ENCODE measurements around the gene CORO7.

The CORO7 gene

DNA sequence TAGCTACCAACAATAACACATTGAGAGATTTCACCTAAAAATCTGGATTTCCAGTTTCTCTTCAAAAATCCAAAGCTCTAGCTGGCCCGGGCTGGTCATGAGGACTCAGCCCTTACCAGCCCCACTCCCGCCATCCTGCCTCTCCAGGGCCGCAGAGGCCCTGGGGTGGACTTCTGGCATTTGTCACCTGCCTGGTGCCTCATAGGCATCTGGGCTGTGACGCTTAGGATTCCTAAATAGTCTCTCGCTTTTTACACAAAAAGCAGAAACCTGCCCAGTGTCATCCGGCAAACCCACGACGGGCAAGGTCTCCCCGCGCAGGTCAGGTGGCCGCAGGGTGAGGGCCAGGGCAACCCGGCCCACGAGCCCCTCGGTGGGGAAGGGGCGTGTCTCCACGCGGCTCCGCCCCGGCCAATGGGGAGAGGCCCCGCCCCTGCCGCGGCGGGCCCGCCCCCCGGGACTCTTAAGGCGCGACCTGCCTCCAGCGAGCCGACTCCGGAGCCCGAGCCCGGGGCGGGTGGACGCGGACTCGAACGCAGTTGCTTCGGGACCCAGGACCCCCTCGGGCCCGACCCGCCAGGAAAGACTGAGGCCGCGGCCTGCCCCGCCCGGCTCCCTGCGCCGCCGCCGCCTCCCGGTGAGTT is 44.9 kb downstream of the CORO7 start, which contains the start of gene VASN:
Gene VASN, plus strand, starts transcription at position 492 of the 644 bp plus-strand sequence. CDS start 9,030 bp downstream, outside the sequence.
- DNase-seq (ENCODE audit: low spot score) = peak; percentile 97

DNA sequence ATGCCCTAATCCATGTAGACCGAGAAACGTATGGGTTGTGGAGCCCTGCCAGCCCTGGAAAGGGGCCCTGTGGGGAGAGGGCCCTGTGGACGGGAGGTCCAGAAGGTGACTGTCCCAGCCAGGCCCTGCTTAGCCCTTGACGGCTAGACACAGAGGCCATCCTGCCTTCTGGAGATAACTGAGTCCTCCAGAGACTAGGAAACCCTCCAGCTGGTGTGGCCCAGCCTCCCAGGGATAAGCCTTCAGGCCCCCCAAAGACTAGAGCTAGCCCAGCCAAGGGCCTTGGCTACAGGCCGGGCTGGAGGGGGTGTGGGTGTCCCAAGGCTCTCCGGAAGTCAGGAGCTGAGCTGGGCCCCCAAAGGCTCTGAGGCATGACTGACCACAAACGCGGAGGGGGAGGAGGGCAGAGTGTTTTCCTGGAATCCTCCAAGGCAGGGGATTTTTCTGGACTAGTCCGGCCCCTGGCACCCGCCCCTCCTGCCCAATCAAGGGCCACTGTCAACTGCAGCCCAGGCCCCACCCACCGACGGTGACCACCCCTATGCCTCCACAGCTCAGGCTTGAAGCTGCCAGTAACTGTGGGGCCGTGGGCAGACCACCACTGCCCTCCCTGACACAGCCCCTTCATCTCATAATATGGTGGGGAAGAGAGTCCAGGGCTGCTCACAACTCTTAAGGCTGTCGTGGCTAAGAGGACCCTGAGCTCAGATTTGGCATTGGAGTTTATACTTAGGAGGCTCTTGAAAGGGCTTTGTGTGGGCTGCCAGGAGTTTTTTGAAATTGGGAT is 45.6 kb downstream of the CORO7 start:
- no peak for DNase-seq (ENCODE audit: low spot score)

DNA sequence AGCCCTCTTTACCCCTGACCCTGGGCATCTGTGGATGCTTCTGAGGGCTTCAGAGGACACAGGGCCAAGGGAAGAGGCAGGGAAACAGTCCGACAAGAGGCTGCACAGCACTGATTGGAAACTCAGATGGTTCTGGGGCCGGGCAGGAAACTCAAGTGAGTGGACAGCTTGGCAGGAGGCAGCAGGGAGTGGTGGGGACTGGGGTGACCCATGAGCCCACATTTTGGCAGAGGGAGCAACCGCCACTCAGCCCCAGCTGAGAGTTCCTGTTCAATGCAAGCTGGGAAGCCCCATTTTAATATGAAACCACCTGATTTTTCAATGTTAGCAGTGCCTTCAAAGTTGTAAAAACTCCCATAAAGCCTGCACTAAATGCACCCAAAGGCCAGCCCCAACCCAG is 46.2 kb downstream of the CORO7 start:
- no peak for DNase-seq (ENCODE audit: low spot score)

DNA sequence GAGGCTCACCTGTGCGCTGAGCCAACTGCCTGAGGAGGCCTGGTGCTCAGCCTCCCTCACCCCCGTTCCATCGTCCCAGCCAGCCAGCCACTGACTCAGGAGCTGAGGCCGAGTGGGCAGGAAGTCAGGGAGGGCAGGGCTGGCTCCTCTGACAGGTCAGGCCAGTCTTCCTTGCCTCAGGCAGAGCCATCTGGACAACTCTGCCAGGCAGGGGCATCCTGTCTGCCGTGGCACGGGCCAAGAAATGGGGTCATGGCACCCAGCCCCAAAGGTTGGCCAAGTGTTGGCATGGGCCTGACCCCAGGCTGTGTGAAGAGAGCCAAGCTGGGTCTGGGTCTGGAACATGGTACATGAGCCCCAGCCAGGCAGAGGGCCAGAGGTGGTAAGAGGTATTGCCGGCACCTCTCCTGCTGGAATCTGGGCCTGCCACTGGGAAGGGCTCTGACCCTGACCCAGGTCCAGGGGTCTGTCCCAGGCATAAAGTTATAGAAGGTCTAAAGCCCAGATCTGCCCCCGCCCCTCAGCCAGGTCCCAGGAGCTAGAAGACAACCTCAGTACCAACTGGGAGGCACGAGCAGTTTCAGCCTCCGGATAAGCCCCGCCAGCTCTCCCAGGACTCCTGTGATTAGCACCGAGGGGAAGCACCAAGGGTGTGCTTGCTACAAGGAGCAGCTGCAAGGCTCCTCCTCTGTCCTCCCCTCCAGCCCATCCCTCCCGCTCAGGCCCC is 47.2 kb downstream of the CORO7 start:
- no peak for DNase-seq (ENCODE audit: low spot score)

DNA sequence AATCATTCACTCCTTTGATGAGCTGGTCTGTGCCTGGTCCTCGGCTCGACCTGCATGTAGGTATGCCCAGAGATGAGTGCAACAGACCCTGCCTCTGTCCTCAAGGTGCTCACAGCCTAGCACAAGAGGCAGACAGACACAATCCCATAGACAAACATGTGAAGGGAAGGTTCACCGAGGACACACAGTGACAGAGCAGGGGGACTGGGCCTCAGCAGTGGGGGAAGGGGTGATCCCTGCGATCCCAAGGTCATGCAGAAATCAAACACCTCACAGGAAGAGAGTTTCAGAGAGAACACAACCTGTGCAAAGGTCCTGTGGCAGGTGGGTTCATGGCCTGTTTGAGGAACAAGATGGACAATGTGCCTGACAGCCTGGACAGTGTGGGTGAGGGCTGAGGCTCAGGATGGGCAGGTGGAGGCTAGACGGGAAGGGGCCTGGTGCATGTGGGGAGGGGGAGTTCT is 49.0 kb downstream of the CORO7 start:
- no peak for DNase-seq (ENCODE audit: low spot score)

DNA sequence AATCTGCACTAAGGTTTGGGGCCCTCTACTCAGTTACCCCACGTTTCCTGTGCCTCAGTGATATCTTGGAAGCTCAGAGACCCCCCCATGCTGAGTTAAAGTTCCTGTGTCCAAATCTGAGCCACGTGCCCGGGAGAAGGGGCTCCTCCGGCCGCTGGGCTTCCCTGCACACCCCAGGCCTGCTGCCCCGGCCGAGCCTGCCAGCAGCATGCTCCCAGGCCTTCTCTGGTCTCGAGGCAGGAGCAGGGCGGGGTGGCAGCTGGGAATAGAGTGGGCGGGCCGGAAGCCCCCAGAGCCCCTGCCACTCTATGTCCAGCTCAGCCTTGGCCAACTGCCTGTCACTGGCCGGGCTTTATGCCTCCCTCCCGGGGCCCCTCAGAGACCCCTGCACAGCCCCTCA is 50.4 kb downstream of the CORO7 start:
- no peak for DNase-seq (ENCODE audit: low spot score)

DNA sequence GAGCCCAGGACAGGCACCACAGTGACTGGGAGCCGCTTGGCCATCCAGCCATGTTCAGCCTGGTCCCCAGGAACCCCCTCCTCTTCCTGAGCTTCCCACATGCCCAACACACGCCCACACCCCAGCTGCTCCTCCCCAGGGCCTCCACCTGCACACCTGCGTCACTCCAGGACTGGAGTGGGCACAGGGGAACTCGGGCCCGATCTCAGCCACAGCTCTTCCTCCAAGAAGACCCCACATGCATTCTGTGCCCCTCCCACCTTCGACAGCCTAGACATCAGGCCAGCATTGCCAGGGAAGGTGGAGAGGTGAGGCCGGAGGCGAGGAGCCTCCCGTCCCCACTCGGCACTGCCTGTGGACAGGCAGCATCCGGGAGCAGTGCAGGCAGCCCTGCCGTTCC is 50.8 kb downstream of the CORO7 start:
- no peak for DNase-seq (ENCODE audit: low spot score)

DNA sequence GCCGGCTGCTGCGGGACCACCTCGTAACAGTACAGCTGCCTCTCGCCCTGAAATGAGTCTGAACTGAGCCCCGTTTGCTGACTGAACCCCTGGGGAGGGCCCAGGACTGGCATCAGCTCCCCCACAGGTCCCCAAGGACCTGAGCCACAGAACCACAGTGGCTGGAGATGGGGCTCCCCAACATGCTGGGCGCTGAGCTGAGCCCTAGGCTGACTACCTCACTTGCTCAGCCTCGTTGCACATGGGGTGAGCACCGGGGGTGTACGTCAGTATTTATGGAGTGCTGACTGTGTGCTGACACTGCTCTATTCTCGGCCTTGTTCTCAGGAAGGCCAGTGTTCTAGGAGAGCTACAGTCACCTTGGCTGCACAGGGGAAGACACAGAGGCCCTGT is 51.4 kb downstream of the CORO7 start:
- DNase-seq (ENCODE audit: low spot score) = no peak

DNA sequence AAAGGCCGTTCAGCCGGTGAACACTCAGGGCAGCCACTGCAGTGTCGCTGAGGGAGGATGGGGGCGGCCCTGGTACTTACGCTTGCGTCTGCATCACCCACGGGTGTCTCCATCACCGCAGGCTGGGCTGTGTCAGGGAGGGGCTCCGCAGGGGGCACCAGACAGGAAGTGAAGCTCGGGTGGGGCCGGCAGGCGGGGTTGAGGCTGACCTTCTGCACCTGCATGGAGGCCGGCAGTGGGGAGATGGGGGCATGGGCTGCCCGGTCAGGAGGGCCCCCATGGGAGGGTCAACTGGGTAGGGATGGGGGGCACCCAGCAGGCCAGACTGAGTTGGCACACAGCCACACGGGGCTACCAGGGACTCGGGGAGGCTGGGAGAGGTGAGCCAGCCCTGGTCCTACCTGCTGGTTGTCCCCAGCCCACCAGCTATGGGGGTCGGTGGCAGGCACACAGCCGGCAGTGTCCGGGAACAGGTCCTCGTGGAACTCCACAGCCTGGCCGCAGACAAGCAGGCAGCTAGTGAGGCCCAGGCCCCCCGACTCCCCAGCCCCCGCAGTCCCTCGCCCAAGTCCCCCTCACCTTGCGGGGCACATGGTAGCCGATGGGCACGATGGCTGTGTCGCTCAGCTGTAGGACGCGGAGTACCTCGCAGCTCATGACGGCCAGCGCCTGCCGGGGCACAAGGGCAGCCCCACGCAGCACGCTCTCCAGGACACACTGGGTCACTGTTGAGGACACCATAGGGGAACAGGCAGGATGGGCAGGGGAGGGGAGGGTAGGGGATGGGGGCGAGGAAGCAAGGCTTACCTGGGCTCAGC is 52.0 kb downstream of the CORO7 start:
- no peak for DNase-seq (ENCODE audit: low spot score)

DNA sequence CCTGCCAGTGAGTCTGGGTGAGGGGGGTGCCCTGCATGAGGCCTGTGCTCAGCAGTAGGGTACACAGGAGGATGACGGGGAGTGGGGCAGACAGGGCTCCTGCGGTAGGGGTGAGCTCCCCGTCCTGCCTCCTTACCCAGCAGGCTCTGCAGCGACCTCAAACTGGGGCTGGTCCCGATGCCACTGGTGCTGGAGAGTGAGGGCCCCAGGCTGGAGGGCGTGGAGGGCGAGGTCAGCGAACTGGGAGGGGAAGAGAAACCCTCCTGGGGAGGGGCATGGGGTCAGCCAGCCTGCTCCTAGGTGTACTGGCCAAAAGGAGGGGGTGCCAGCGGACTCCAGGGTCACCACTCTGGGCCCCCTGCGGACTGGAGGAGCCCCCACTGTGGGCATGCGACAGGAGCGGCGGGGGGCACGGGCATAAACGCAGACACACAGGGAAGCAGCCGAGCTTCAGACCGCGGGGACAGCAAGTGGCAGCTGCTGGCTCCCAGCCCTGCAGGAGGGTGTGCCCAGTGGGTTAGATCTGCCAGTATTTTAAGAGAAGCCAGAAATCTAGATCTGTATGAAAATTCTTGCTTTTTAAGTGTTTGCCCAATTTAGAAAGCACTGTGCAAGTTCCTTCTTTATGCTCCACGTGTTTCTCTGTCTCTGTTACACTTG is 53.8 kb downstream of the CORO7 start:
- no peak for DNase-seq (ENCODE audit: low spot score)

DNA sequence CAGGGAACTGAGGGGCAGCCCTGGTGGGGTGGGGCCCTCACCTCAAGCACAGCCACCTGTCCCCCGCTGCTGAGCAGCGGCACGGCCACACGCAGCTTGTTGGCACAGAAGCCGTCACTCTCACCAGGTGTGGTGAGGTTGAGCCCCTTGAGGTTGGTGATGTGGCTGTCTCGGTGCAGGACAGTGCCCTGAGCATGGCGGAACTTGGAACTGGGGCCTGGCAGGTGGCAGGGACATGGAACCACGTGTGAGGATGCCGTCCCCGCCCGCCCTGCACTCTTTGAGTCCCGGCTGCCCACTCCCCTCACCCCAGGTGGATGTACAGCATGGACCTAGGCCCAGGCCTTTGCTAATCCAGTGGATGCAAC is 54.5 kb downstream of the CORO7 start:
- DNase-seq (ENCODE audit: low spot score) = no peak

DNA sequence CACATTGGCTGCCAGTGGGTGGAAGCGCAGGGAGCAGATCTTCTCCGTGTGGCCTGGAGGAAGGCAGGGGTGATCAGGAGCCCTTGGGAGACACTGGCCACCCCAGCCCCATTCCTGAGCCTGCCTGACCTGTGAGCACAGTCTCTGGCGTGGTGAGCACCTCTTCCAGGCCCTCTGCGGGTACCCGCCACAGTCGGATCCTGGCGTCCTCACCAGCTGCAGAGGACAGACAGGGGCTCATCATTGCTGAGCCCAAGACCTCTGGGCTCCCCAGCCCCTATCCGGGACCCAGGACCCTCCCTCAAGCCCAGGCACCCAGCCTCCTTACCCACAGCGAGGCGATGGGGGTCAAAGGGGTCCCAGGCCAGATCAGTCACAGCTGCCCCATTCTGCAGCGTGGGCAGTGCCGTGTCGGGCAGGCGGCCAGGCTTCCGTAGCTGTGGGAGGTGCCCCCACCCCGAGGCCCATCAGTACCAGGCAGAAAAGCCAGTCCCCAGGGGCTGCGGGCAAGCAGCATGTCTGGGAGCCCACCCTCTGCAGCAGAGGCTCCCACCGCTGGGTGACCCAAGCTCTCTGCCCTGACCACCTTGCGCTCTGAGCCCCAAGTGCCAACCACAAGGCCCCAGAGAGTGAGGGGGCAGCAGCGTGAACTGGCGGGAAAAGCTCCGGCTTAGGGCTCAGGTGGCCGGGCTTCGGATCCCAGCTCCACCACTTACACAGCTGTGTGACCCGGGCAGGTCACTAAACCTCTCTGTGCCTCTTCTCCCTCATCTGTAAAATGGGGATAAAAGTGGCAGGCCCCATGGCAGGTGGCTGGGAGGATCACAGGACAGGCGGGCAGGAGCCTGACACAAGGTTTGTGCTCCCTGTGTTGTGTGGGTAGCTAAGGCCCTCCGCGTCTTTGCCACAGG is 55.1 kb downstream of the CORO7 start:
- DNase-seq (ENCODE audit: low spot score) = no peak

DNA sequence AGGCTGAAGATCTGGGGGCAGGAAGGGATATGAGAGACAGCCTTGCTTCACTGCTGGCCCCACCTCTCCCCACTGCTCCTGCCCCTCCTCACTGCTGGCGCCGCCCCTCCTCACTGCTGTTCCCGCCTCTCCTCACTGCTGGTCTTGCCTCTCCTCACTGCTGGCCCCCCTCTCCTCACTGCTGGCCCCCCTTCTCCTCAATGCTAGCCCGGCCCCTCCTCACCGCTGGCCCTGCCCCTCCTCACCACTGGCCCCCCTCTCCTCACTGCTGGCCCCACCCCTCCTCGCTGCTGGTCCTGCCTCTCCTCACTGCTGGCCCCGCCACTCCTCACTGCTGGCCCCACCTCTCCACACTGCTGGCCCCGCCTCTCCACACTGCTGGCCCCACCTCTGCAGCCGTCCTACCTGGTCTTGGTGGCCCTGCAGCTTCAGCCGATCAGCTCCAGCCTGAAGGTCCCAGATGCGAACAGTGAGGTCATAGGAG is 55.8 kb downstream of the CORO7 start:
- peak; percentile 52 for DNase-seq (ENCODE audit: low spot score)

DNA sequence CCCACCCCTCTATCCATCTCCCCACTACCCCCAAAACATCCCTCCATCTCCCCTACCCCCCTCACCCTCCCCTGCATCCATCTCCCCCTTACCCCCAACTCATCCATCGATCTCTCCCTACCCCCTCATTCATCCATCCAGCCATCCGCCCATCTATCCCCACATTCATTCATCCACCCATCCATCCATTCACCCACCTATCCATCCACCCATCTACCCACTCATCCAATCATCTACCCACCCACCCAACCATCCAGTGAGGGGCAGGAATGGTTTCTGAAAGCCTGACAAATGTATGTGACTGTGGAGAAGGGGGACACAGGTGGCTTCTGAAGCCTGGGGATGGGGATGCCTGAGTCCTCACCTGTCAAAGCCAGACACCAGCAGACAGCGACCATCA is 56.5 kb downstream of the CORO7 start:
- no peak for DNase-seq (ENCODE audit: low spot score)

DNA sequence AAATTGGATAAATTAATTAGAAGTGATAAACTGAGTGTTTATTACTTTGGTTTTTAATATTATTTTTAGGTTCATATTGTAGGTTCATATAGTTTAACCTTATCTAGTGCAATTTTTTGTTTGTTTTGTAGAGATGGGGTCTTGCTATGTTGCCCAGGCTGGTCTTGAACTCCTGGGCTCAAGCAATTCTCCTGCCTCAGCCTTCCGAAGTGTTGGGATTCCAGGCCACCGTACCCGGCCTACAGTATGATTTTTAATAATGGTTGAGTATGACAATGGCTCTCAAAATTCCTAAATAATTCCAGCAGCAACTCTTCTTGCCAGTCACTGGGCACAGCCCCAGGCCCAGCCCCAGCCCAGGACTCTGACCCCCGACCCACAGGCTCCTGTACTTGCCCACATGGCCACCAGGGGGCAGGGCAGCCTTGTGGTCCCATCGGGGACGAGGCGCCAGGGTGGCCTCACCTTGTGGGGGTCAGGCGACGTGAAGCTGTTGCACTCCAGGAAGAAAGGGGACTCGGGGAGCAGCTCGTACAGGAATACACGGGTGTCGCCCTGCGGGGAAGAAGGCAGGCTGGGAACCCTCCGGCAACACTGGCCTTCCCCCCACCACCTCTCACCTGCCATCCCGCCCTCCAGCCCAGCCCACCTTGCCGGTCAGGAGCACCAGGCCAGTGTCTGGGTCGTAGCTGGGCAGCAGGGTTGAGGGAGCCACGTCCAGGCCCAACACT is 57.4 kb downstream of the CORO7 start:
- peak; percentile 83 for DNase-seq (ENCODE audit: low spot score)

DNA sequence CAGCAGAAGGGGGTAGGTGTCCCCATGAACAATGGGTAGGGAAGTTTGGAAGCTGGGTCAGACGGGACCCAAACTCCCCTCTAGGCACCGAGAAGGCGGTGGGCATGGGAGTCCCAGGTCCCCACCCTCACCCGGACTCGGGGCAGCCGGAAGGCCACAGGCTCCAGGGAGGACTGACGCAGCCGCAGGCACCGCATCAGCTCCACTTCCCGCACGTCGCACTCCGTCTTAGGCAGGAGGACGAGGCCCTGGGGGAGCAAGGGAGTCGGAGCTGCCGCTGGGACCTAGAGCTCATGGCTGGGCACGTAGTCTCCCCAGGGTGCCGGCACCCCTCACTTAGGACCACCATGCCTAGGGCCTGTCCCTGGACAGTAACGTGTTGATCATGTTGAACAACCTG is 58.2 kb downstream of the CORO7 start:
- no peak for DNase-seq (ENCODE audit: low spot score)

DNA sequence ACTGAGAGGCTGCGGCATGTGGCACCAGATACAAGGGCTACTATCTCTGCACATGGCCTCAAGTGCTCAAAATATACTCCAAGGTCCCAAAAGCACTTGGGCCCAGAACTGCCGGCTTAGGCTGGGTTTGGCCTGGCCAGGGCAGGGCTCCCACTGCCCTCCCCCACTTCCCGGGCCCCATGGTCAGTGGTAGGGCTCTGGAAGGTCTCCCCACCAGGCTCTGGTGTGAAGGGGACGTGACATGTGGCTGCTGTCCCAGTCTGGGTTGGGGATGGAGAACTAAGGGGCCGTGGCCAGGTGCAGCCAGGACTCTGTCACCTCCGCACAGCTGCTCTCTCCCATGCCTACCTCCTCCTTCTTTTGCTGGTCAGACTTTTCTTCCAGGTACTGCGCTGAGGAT is 59.6 kb downstream of the CORO7 start:
- no peak for DNase-seq (ENCODE audit: low spot score)

DNA sequence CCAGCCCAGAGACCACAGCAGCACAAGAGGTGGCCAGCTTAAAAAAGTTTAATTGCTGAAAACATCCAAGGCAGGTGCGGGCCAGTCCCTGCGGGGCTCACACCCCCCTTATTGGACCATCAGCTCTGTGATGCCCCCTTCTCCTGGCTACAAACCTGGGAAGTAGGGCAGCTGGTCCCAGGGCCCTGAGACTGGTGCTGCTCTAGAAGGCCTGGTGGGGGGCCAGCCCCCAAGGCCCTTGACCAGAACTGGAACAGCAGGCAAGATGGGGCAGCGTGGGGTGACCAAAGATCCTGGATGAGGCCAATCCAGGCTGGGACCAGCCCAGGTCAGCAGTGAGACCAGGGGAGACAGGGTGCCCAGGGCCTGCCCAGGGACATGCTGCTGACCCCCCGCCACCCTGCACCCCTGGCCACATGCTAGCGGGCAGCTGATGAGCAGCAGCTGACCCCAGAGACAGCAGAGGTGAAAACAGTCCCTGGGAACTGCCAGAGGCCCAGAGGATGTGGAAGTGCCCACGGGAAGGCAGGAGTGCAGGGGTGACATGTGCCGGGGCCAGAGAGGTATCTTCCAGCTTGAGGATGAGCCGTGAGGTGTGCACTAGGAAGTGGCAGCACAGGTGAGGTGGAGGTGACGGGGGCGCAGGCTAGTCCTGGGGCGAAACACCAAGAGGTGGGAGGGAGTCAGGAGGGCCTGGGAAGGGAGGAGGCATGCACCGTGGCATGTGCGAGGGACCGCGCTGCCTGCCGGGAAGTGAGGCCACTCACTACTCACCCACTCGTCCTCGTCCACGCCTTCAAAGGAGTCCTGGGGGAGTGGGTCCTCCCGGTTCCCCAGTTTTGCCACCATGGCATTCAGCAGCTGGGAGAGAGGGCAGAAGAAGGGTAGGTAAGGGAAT is 61.6 kb downstream of the CORO7 start:
- DNase-seq (ENCODE audit: low spot score) = no peak

DNA sequence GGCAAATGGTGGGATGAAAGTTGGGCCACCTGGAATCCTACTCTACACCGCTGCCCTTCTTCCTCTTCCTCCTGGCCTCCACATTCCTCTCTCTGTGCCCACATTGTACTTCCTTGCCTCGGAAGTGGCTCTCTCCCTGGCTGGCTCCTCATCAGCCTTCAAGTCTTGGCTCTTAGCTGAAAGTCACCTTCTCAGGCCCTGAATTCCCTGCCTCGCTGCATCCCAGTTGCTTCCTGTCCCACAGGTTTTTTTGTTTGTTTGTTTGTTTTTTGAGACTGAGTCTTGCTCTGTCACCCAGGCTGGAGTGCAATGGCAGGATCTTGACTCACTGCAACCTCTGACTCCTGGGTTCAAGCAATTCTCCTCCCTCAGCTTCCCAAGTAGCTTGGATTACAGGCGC is 62.7 kb downstream of the CORO7 start:
- DNase-seq (ENCODE audit: low spot score) = no peak

Data from D341Med (cell line).